ENCODE measurements around the gene GRM5.
"Not testable (repeated sequence)": the region's sequence is repeated elsewhere in the genome, so short reads cannot be mapped to it uniquely, and the experiment has no call there.

The GRM5 gene

GRCh38 chr11:88543902-88544655 lies 521.7 kb downstream of the GRM5 start:
- DNase-seq (ENCODE audit: low read depth in 2 of 2), result peak; percentile 24 to 52

DNA sequence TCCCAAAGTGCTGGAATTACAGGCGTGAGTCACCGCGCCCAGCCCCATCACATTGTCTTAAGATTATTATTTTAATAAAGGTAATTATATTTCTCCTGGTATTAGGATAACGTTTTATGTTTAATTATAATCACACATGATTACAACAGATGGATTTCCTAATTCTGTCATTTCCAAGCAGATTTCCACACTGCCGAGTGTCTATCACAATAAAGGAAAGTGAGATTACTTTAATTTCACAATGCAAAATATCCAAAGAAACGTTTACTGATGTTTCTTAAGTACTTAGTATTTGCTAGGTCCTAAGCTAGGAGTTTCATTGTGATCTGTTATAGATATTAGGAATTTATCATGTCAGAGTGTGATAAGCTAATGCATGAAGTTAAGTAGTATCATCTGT lies 524.8 kb downstream of the GRM5 start:
- DNase-seq (ENCODE audit: low read depth in 2 of 2), result no peak

DNA sequence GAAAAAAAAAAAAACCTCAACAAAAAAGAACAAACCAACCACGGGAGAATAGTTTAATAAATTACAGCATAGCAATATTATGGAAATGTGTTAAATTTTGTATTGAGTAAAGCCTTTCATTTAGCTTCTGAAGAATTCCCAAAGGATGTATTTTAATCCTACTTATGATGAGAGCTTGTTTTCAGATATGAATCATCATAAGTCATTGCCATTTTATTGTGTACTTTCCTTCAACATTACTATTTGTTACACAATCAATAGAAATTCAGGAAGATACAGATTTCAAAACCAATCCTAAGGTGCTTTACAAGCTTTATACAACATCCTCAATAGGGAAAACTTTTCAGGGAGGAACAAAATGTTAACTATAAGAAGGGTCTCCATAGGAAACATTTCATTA lies 527.7 kb downstream of the GRM5 start:
- DNase-seq (ENCODE audit: low read depth in 2 of 2), result no peak

DNA sequence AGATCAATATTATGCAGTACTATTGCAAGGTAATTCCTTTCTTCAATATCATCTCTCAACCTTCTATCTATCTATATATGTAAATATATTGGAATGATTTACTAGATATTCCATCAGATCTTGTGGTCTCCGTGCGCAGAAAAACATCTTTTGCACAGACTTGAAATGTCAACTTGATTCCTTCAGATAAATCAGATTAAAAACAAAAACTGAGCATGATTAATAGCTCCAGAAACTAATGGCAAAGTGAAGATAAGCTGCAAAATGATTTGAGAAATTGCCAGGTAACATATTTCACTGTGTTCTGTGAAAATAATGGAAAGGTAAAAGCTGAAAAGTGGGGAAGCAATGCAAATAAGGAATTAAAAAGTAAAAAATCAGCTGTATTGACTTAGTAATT lies 528.2 kb downstream of the GRM5 start:
- no peak for DNase-seq (ENCODE audit: low read depth in 2 of 2)

DNA sequence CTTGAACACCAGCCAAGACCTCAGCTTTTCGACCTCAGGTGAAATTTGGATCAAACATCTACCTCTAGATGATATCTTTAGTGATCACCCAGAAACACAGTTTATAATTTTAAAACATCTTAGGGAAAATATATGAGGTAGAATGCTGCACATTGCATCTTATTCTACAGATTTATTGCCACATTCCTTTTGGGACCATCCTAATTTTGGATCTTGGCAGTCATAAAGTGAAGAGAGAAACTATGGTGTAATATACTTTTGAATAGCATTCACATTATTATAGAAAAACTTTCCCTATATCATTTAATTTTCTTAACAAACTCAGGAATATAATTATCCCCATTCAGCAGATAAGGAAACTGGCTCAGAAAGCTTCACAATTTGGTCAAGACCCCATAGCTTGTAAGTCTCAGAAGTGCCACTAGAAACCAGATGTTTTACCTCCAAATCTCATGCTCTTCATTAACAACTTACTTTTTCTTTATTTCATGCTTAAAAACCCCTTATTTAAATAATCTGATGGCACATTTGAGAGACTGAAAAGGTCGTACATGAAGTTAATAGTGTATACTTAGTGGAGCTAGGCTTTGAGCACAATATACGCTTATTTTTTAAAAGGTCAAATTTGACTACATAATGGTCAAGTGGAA lies 529.0 kb downstream of the GRM5 start:
- no peak for DNase-seq (ENCODE audit: low read depth in 2 of 2)

DNA sequence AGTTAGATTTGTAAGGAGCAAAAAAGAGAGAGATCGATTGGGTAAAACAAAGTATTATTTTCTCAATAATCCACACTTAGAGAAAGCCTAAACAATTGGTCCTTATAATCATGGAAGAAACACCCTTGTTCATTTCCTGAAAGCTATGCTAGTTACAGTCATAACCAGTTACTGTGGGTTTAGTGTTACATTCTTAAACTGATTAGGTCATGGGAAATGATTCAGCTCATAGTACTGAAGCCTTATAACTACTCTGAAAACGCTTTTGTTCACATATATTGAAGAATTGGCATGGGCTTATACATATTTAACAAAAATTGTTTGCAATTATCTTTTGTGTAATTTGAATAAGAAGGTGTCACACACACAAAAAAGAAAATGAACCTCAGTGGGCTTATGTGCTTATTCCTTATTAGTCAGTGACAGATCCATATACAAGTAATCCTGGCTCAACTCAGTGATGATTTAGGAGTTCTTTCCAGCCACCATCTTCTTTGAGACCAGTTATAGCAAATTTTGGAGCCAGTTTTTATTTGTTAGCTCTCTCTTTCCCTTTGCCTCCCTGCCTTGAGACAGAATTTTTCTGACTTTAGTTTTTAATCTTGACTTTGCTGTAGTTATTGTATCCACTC lies 529.8 kb downstream of the GRM5 start:
- no peak for DNase-seq (ENCODE audit: low read depth in 2 of 2)

DNA sequence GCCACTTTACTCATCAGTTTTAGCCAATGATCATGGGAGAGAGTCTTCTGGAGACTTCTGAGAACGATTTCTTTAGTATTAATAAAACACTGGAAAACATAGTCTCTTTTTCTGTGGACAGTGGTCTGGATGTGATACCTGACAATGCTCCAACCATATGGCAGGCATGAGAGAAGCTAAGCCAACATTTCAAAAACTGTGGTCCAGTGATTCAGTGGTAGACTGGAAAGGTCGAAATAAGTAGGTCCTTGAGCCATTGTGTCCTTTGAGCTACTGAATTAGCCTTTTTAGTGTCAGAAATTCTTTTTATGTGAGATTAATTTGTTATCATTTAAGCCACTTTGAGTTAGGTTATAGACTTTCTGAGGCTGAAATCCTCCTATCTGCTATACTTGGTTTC lies 530.5 kb downstream of the GRM5 start:
- DNase-seq (ENCODE audit: low read depth in 2 of 2), result no peak

GRCh38 chr11:88534706-88535105 lies 531.1 kb downstream of the GRM5 start:
- not testable (repeated sequence) for DNase-seq (ENCODE audit: low read depth in 2 of 2)

DNA sequence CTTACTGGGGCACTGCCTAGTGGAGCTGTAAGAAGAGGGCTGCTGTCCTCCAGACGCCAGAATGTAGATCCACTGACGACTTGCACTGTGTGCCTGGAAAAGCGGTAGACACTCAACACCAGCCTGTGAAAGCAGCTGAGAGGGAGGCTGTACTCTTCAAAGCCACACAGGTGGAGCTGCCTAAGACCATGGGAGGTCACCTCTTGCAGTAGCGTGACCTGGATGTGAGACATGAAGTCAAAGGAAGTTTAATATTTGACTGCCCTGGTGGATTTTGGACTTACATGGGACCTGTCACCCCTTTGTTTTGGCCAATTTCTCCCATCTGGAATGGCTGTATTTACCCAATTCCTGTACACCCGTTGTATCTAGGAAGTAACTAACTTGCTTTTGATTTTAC lies 531.6 kb downstream of the GRM5 start:
- DNase-seq (ENCODE audit: low read depth in 2 of 2), result no peak

GRCh38 chr11:88533001-88533400 lies 532.8 kb downstream of the GRM5 start:
- DNase-seq (ENCODE audit: low read depth in 2 of 2), result no peak

- no peak for DNase-seq (ENCODE audit: low read depth in 2 of 2)
These were observed 534.0 kb downstream of the GRM5 start for GRCh38 chr11:88531831-88532230.

DNA sequence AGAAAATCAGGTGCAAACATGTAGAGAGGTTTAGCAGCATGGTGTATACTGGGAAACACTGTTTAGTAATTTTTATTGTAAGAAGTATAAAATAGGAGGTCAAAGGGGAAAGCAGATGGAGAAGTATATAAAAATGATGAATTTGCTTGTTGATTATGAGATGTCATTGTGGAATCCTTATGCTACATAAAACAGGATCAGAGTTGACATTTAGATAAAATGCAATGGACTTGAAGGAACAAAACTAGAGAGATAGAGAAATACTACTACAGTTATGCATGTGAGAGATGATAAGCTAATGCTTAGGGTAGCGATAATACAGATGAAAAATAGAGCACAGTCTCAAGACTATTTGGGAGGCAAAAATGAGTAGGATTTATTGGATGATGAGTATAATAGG lies 536.4 kb downstream of the GRM5 start:
- DNase-seq (ENCODE audit: low read depth in 2 of 2), result no peak

DNA sequence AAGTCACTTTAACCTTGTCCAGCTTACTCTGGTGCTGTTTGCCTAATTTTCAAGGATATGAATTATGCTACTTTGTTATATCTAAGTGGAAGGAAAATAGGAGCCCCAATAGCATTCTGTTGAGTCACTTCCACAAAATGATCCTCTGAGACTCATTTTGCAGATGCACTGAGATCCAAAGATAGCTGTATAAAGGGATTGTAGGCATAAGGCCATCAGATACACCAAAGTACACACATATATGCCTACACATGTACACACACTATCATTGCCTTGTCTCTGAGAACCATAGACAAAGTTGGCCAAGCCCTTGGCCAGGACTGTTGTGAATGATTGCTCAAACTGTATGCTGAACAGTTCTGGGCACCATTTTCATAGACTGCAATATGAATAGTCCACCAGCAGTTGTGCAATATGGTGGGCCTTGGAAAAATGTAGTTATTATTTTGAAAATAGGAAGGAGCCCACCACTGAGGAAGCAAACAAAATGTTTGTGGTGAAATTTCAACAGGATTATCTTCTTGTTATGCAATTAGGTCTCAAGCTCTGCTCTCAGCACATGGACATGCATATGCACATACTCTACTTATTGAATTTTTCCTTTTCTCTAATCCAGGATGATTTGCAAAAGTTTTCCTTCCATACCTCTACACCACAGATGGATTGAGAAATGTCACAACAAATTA lies 542.3 kb downstream of the GRM5 start:
- no peak for DNase-seq (ENCODE audit: low read depth in 2 of 2)

- no peak for DNase-seq (ENCODE audit: low read depth in 2 of 2)
These were observed 543.0 kb downstream of the GRM5 start for GRCh38 chr11:88522624-88523385.

GRCh38 chr11:88521799-88522201 lies 544.0 kb downstream of the GRM5 start:
- DNase-seq (ENCODE audit: low read depth in 2 of 2), result no peak

DNA sequence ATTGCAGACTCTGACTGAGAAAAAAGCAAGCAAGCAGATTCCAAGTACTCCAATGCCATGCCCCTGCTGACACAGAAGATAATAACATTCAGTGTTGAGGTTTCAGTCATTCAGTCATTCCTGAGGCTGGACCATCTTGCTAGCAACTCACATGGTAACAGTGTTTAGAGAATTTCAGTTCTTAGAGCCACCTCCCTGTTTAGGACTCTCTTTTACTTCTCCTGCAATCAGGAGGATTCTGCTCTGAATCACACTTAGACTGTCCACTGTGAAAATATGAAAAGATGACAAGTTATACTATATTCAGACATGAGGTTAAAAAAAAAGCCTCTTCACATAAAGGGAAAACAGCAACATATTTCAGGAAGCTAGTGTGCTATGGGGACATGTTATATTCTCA lies 544.4 kb downstream of the GRM5 start:
- no peak for DNase-seq (ENCODE audit: low read depth in 2 of 2)

DNA sequence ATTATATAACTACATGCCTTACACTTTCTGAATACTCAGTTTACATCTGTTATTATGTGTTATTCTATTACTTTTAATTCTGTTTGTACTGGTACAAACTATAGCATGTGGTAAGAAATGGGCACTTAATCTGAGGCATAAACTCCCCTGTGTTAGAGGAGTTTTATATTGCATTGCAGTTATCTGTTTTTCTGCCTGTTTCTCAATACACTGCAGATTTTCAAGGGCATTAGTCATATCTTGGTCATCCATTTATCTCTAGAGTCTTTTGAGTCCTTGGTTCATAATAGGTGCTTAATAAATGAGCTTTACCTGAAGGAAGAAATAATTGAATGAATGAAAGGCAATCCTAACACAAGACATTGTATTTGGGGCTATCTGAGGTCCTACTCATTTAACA lies 545.4 kb downstream of the GRM5 start:
- DNase-seq (ENCODE audit: low read depth in 2 of 2), result no peak

GRCh38 chr11:88515002-88515401 lies 550.8 kb downstream of the GRM5 start:
- DNase-seq (ENCODE audit: low read depth in 2 of 2), result no peak

DNA sequence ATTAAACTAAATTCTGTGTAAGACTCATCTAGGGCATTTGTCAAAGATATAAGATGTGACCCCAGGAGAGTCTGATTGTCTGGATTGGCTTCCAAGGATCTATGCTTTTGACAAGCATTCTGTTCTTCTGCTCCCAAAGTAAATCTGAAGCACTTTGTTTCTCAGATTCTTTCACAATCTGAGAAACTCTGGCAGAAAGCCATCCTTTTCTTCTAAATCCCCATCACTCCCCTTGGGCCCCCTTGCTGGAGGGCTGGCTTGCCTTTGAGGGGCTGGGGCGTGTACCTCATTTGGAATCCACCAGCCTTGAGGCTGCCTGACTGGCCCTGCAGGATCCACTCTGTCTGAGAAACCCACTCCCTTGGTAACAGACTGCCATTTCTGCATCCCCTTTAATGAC lies 554.8 kb downstream of the GRM5 start:
- no peak for DNase-seq (ENCODE audit: low read depth in 2 of 2)

GRCh38 chr11:88508759-88509581 lies 556.8 kb downstream of the GRM5 start:
- no peak for DNase-seq (ENCODE audit: low read depth in 2 of 2)

DNA sequence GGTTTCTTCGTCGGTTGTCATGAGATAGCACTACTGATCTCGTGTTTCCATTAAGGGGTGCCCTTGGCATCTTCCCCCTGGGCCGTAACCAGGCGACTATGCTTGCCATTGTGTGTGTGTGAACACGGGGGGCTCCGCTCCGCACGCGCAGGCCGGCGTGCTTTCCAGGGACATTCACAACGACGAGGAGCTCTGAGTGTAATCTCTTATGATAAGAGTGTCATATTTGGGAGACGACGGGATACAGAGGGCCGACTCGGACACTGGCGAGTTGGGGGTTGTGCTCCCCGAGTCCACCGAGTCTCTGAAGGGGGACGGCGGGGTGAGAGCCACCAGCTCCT lies 557.4 kb downstream of the GRM5 start:
- DNase-seq (ENCODE audit: low read depth in 2 of 2), result no peak

All from stimulated activated CD8-positive, alpha-beta memory T cell treated with anti-CD3 and anti-CD28 coated beads, Interleukin-15, amount 100 ng/mL, for 4 hours (primary cell).